ENCODE results near the gene C12orf60. TPM values are rescaled to one million over a fixed set of nuclear protein-coding genes. Genes with fewer than 3 reads are reported as not detected.
A peak's percentile ranks its signal among the peaks of the same experiment; 100 is the strongest.

Gene C12orf60
- total RNA-seq, 1 donor = 0.72 TPM

DNA sequence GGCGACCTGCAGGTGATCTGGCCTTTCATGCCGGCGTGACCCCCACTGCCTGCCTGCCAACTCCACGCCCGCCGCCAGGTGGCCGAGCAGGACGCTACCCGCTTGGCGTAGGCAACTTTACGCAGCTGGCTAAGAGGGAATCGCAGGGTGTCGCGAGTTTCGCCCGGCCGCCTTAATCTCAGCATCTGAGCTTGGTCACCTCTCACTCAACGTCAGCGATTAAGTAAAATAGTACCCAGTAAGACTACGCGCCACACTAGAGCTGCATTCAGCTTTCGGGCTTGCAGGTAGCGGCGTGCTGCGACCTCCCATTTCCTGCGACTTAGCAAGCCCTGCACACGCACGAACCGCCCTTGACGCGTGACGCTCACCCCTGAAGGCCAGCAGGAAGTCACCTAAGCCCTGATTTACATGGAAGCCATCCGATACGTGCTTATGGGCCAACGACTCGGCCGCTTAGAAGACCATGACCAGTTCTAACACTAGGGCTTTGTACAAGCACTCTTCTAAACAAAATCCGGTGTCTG lies 33.4 kb upstream of the C12orf60 start:
- TF ChIP-seq, protein P1, sequence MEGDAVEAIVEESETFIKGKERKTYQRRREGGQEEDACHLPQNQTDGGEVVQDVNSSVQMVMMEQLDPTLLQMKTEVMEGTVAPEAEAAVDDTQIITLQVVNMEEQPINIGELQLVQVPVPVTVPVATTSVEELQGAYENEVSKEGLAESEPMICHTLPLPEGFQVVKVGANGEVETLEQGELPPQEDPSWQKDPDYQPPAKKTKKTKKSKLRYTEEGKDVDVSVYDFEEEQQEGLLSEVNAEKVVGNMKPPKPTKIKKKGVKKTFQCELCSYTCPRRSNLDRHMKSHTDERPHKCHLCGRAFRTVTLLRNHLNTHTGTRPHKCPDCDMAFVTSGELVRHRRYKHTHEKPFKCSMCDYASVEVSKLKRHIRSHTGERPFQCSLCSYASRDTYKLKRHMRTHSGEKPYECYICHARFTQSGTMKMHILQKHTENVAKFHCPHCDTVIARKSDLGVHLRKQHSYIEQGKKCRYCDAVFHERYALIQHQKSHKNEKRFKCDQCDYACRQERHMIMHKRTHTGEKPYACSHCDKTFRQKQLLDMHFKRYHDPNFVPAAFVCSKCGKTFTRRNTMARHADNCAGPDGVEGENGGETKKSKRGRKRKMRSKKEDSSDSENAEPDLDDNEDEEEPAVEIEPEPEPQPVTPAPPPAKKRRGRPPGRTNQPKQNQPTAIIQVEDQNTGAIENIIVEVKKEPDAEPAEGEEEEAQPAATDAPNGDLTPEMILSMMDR (IDR thresholded peaks at IDR 0.05; ENCODE audit: extremely low read depth, low read depth, low read length) = peak; percentile 63
- Histone ChIP-seq H3K9me3 (ENCODE audit: low read depth, low read length) (no peaks in the 10 kb centered on the region), H3K36me3 (ENCODE audit: insufficient read depth, low read length) (no peaks in the 10 kb centered on the region), H4K20me1 (ENCODE audit: insufficient read depth, low read length) (no peaks in the 10 kb centered on the region), H3K79me2 (ENCODE audit: insufficient read depth, low read length) (peaks cover 27% of the 10 kb centered on the region), H3K27ac (ENCODE audit: low read depth, low read length) (peak overlapping the region; percentile 89), H3K4me1 (ENCODE audit: insufficient read depth, low read length) (peaks cover 12% of the 10 kb centered on the region), H2AFZ (ENCODE audit: low read length) (peak overlapping the region; percentile 87), H3K4me3 (ENCODE audit: insufficient read depth, low read length) (peak overlapping the region; percentile 89), H3K4me2 (ENCODE audit: insufficient read depth, low read length) (peak overlapping the region; percentile 99), H3K27me3 (ENCODE audit: insufficient read depth, low read length) (no peaks in the 10 kb centered on the region)
- peak; percentile 79 for DNase-seq (ENCODE audit: insufficient read length, low spot score, missing footprints)

DNA sequence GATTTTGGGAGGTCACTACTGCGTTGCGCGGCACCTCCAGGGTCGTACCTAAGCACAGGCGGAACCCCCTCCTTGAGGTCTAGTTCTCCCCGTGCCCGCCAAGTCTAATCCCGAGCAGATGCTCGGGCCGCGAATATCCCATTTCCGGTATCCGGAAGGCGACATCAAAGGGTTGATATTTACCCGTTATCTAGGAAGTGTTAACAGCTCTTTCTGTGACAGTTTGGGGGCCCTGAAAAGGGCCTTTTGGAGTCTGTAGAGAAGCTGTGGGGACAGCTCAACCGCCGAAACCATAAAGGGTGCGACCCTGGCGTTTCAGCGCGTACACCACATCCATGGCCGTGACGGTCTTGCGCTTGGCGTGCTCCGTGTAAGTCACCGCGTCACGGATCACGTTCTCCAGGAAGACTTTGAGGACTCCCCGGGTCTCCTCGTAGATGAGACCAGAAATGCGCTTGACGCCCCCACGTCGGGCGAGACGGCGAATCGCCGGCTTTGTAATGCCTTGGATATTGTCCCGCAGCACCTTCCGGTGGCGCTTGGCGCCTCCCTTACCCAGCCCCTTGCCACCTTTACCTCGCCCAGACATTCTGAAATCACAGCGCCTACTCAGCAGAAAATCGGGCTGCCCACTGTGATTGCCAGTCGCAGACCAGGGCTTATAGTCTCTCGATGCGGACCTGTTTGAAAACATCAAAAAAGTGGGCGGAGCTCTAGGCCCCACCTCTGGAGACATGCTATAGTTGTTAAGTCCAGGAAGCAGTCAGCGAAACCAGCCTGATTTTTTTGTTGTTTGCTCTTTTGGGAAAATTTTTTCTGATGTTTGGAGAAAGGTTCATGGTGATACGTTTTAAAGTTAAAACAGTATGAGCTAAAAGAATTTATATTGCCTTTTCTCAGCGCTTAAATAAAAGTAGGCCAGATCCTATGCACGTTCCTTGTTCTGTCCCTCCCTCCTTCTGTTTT lies 32.7 kb upstream of the C12orf60 start:
- H3K27ac ChIP-seq (ENCODE audit: low read depth, low read length) = peak overlapping the region; percentile 89

DNA sequence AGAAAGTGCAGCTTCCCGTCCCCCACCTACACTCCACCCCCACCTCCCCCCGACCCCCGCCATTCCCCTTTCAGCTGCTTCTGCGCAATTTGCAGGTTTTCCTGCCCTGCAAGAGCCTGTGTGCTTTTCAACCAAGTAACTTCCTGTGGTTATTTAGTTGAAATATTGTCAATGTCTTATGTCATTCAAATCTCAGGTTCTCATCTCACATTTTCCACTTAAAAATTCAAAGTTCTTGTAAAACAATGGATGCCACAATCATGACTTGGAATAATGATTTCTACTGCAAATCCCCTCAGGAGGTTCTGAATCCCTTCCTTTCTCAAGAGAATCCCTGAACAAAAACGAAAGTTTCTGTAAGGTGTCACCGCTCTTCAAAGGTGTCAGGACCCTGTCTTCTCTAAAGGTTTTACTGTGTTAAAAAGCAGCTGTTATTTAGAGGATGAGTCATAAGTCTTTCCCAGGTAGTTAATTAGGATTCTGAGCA lies 31.8 kb upstream of the C12orf60 start:
- Histone ChIP-seq H2AFZ (ENCODE audit: low read length) (peak overlapping the region; percentile 64), H3K4me3 (ENCODE audit: insufficient read depth, low read length) (peak overlapping the region; percentile 10), H3K4me2 (ENCODE audit: insufficient read depth, low read length) (peak overlapping the region; percentile 99), H3K4me1 (ENCODE audit: insufficient read depth, low read length) (peaks cover 28% of the 10 kb centered on the region), H3K79me2 (ENCODE audit: insufficient read depth, low read length) (peaks cover 32% of the 10 kb centered on the region), H4K20me1 (ENCODE audit: insufficient read depth, low read length) (peaks cover 3% of the 10 kb centered on the region), H3K27me3 (ENCODE audit: insufficient read depth, low read length) (no peaks in the 10 kb centered on the region), H3K36me3 (ENCODE audit: insufficient read depth, low read length) (no peaks in the 10 kb centered on the region), H3K27ac (ENCODE audit: low read depth, low read length) (no peak overlapping the region), H3K9me3 (ENCODE audit: low read depth, low read length) (no peaks in the 10 kb centered on the region)
- peak; percentile 32 for DNase-seq (ENCODE audit: insufficient read length, low spot score, missing footprints)
- TF ChIP-seq, protein P1 (IDR thresholded peaks at IDR 0.05; ENCODE audit: extremely low read depth, low read depth, low read length) = no peak

More for the DNA sequence above, 32.7 kb upstream of the C12orf60 start:
- Histone ChIP-seq H4K20me1 (ENCODE audit: insufficient read depth, low read length) (no peaks in the 10 kb centered on the region), H3K79me2 (ENCODE audit: insufficient read depth, low read length) (peaks cover 22% of the 10 kb centered on the region), H3K9me3 (ENCODE audit: low read depth, low read length) (no peaks in the 10 kb centered on the region), H3K27me3 (ENCODE audit: insufficient read depth, low read length) (no peaks in the 10 kb centered on the region), H3K4me1 (ENCODE audit: insufficient read depth, low read length) (peaks cover 18% of the 10 kb centered on the region), H2AFZ (ENCODE audit: low read length) (peak overlapping the region; percentile 87), H3K4me3 (ENCODE audit: insufficient read depth, low read length) (peak overlapping the region; percentile 89), H3K36me3 (ENCODE audit: insufficient read depth, low read length) (no peaks in the 10 kb centered on the region), H3K4me2 (ENCODE audit: insufficient read depth, low read length) (peak overlapping the region; percentile 99)
- TF ChIP-seq, protein P1 (IDR thresholded peaks at IDR 0.05; ENCODE audit: extremely low read depth, low read depth, low read length) = no peak
- peak; percentile 86 for DNase-seq (ENCODE audit: insufficient read length, low spot score, missing footprints)

DNA sequence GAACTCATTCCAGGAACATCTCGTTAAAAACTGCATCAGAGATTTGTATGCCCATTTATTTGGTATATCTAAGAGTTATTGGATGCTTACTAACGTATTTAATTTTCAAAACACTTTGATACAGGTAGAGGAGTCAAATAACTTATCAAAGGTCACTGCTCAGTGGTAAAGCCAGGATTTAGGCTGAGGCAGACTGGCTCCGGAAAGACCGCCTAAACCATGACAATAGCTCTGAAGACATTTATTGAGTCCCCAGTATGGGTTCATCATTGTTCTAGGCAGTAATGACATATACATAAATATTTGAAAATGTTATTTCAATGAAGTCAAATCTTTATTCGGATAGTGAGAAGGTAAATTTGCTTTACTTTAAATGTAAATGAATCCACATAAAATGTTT lies 30.5 kb upstream of the C12orf60 start:
- H4K20me1 ChIP-seq (ENCODE audit: insufficient read depth, low read length) = peaks cover 3% of the 10 kb centered on the region
- peaks cover 34% of the 10 kb centered on the region for H3K79me2 ChIP-seq (ENCODE audit: insufficient read depth, low read length)
- H3K27ac ChIP-seq (ENCODE audit: low read depth, low read length) = no peak overlapping the region
- TF ChIP-seq, protein P1 (IDR thresholded peaks at IDR 0.05; ENCODE audit: extremely low read depth, low read depth, low read length) = no peak
- peaks cover 32% of the 10 kb centered on the region for H3K4me1 ChIP-seq (ENCODE audit: insufficient read depth, low read length)
- H3K4me3 ChIP-seq (ENCODE audit: insufficient read depth, low read length) = no peak overlapping the region
- H2AFZ ChIP-seq (ENCODE audit: low read length) = no peak overlapping the region
- no peaks in the 10 kb centered on the region for H3K36me3 ChIP-seq (ENCODE audit: insufficient read depth, low read length)
- peak; percentile 22 for DNase-seq (ENCODE audit: insufficient read length, low spot score, missing footprints)
- no peaks in the 10 kb centered on the region for H3K27me3 ChIP-seq (ENCODE audit: insufficient read depth, low read length)
- no peak overlapping the region for H3K4me2 ChIP-seq (ENCODE audit: insufficient read depth, low read length)
- H3K9me3 ChIP-seq (ENCODE audit: low read depth, low read length) = no peaks in the 10 kb centered on the region
